T-helper 17 cell (primary cell): ENCODE data around the gene TPR. TPM values are rescaled to one million over a fixed set of nuclear protein-coding genes. Genes with fewer than 3 reads are reported as not detected.

ENCODE experiments used
- ATAC-seq: fragments of 150-1000 bp; cut with Tn5 transposase; 2 replicates; pipeline ENCODE4 v1.10.0; 2021; ENCODE audit warnings: mild to moderate bottlenecking, moderate library complexity
- DNase-seq, 3 donors: peaks; one replicate each; pipeline versions ENCODE4 v3.0.0 to v3.0.0-alpha.2; 2020 to 2021
- H3K9me3 ChIP-seq: one replicate; pipeline ENCODE4 v1.7.0; 2013; ENCODE audit warnings: low read length, mild to moderate bottlenecking; ENCODE audit not compliant: control insufficient read depth, poor library complexity, severe bottlenecking
- H3K27ac Mint-ChIP-seq: one replicate; pipeline ENCODE4 v1.8.0; 2022; ENCODE audit warnings: mild to moderate bottlenecking, moderate library complexity, mixed read lengths
- H3K27me3 Mint-ChIP-seq: one replicate; pipeline ENCODE4 v1.8.0; 2022; ENCODE audit warnings: mixed read lengths
- H3K36me3 Mint-ChIP-seq: one replicate; pipeline ENCODE4 v1.8.0; 2022; ENCODE audit warnings: low read depth, mixed read lengths
- H3K4me1 Mint-ChIP-seq: one replicate; pipeline ENCODE4 v1.8.0; 2022; ENCODE audit warnings: mild to moderate bottlenecking, mixed read lengths
- H3K4me3 Mint-ChIP-seq: one replicate; pipeline ENCODE4 v1.8.0; 2022; ENCODE audit warnings: mild to moderate bottlenecking, moderate library complexity, mixed read lengths
- total RNA-seq, 4 donors: library from RNA in 2 of 4; stranded (reverse) in 2 of 4; gene quantifications; one replicate each; pipeline ENCODE4 v1.2.3 and lab custom pipeline; 2022 to 2026

TPR gene
- total RNA-seq, 2 donors from 2014 or later, result 132 to 139 TPM

DNA sequence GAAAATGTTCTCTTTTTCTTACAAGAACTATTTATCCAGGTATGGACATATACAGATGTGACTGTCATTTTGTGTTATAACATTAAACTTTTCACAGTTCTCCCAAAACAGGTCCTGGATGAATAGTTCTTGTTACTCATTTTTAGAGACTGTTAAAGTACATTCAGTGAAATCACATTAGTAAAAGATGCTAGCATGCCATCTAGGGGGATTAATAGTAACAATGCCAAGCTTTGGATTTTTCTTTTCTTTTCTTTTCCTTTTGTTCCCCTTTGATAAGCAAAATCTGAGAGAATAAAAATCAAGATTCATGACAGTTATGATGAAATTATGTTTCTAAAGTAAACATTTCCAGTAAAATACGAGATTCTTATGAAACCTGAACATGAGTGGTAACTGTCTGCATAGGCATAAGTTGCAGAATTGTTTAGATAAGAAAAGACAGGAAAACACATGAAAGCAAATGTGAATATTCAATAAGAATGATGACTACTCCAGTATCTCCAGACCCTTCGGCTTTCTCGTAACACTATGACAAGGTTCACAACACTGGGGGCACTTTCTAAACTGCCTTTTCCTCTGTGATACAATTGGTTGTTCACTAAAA, 77.5 kb downstream of the TPR start:
- DNase-seq (no peak), ATAC-seq (no peak)
- Mint-ChIP-seq H3K36me3 (no peaks in the 10 kb centered on the region), H3K4me3 (no peak overlapping the region), H3K27ac (no peak overlapping the region), H3K4me1 (peaks cover under 1% of the 10 kb centered on the region), H3K27me3 (peaks cover 5% of the 10 kb centered on the region)
- no peaks in the 10 kb centered on the region for H3K9me3 ChIP-seq

DNA sequence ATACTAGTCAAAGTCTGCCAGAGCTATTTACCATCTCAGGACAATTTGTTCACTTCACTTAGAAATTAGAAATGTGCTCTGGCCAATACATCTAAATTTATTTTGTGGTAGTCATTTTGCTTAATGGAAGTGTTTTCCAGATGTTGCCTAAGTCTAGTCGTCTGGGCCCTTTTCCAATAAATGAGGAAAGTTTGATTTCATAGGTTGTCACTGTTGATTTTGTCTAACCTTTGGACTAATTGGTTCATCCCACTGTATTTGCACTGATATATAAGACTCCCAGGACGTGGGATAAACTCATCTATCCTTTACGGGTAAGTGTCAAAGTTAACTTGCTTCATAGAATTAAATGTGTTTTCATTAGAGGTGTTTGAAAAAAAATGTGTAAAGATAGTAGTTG, 79.1 kb downstream of the TPR start, which contains the start of gene PRG4:
PRG4 (plus strand) TSS at position 300 of the 400 bp plus-strand sequence.
- H3K9me3 ChIP-seq, result no peaks in the 10 kb centered on the region
- ATAC-seq, result no peak
- Mint-ChIP-seq H3K4me3 (no peak within 1 kb of the TSS), H3K27ac (no peak within 1 kb of the TSS), H3K27me3 (peaks cover 5% of the 10 kb centered on the region), H3K4me1 (no peaks in the 10 kb centered on the region), H3K36me3 (no peaks in the 10 kb centered on the region)
- no peak for DNase-seq

GRCh38 chr1:186292875-186293274, 82.2 kb downstream of the TPR start:
- ATAC-seq (no peak), DNase-seq (no peak)
- Mint-ChIP-seq H3K4me1 (peaks cover 11% of the 10 kb centered on the region), H3K27me3 (peaks cover 13% of the 10 kb centered on the region), H3K36me3 (no peaks in the 10 kb centered on the region), H3K4me3 (no peak overlapping the region), H3K27ac (no peak overlapping the region)
- H3K9me3 ChIP-seq, result no peaks in the 10 kb centered on the region

- ATAC-seq, result no peak
- DNase-seq, result no peak
- Mint-ChIP-seq H3K4me3 (no peak overlapping the region), H3K27ac (no peak overlapping the region), H3K36me3 (no peaks in the 10 kb centered on the region), H3K27me3 (peaks cover 20% of the 10 kb centered on the region), H3K4me1 (peaks cover 11% of the 10 kb centered on the region)
- H3K9me3 ChIP-seq, result no peaks in the 10 kb centered on the region
Measured at GRCh38 chr1:186291271-186291670, 83.8 kb downstream of the TPR start.

GRCh38 chr1:186289943-186290545, 85.0 kb downstream of the TPR start:
- Mint-ChIP-seq H3K4me1 (peaks cover 11% of the 10 kb centered on the region), H3K27ac (peak overlapping the region; percentile 39), H3K27me3 (peaks cover 20% of the 10 kb centered on the region), H3K36me3 (no peaks in the 10 kb centered on the region), H3K4me3 (no peak overlapping the region)
- no peak for ATAC-seq
- H3K9me3 ChIP-seq, result no peaks in the 10 kb centered on the region
- no peak for DNase-seq

- DNase-seq (no peak), ATAC-seq (no peak)
- Mint-ChIP-seq H3K27ac (no peak overlapping the region), H3K36me3 (peaks cover 2% of the 10 kb centered on the region), H3K27me3 (peaks cover 27% of the 10 kb centered on the region), H3K4me1 (peaks cover 14% of the 10 kb centered on the region), H3K4me3 (no peak overlapping the region)
- H3K9me3 ChIP-seq, result no peaks in the 10 kb centered on the region
Measured at GRCh38 chr1:186286615-186287315, 88.3 kb downstream of the TPR start.

- ATAC-seq, result no peak
- H3K9me3 ChIP-seq, result no peaks in the 10 kb centered on the region
- Mint-ChIP-seq H3K4me1 (peaks cover 6% of the 10 kb centered on the region), H3K27ac (no peak overlapping the region), H3K27me3 (peaks cover 20% of the 10 kb centered on the region), H3K36me3 (peaks cover 2% of the 10 kb centered on the region), H3K4me3 (no peak overlapping the region)
- DNase-seq, result no peak
Measured at GRCh38 chr1:186283374-186283773, 91.7 kb downstream of the TPR start.

GRCh38 chr1:186282466-186282865, 92.6 kb downstream of the TPR start:
- peaks cover 3% of the 10 kb centered on the region for H3K4me1 Mint-ChIP-seq
- ATAC-seq, result no peak
- no peak overlapping the region for H3K27ac Mint-ChIP-seq
- H3K27me3 Mint-ChIP-seq, result peaks cover 17% of the 10 kb centered on the region
- H3K36me3 Mint-ChIP-seq, result peaks cover 2% of the 10 kb centered on the region
- no peaks in the 10 kb centered on the region for H3K9me3 ChIP-seq
- DNase-seq, result no peak
- H3K4me3 Mint-ChIP-seq, result no peak overlapping the region

- H3K4me1 Mint-ChIP-seq, result no peaks in the 10 kb centered on the region
- no peak overlapping the region for H3K27ac Mint-ChIP-seq
- no peaks in the 10 kb centered on the region for H3K27me3 Mint-ChIP-seq
- ATAC-seq (no peak), DNase-seq (no peak)
- H3K4me3 Mint-ChIP-seq, result no peak overlapping the region
- H3K36me3 Mint-ChIP-seq, result no peaks in the 10 kb centered on the region
- H3K9me3 ChIP-seq, result no peaks in the 10 kb centered on the region
Measured at GRCh38 chr1:186275822-186276221, 99.2 kb downstream of the TPR start.

DNA sequence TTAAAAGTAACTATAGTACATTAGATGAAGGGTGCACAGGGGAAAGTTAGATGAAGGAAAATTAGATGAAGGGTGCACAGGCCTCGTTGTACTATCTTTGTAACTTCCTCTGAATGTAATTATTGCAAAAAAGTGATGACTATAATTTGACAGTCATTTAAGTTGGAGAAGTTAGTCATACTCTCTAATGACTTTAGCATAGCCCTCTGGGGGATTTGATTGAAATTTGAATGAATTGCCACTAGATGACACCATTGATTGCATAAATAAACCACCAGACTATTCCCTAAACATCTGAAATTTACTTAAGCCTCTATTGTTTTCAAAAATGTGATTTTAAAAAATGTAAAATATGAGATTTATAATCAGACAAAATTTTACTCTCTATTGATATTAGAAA, 102.6 kb downstream of the TPR start:
- ATAC-seq, result no peak
- no peak for DNase-seq
- Mint-ChIP-seq H3K4me3 (no peak overlapping the region), H3K27ac (no peak overlapping the region), H3K4me1 (no peaks in the 10 kb centered on the region), H3K27me3 (peaks cover 5% of the 10 kb centered on the region), H3K36me3 (peaks cover 3% of the 10 kb centered on the region)
- no peaks in the 10 kb centered on the region for H3K9me3 ChIP-seq

DNA sequence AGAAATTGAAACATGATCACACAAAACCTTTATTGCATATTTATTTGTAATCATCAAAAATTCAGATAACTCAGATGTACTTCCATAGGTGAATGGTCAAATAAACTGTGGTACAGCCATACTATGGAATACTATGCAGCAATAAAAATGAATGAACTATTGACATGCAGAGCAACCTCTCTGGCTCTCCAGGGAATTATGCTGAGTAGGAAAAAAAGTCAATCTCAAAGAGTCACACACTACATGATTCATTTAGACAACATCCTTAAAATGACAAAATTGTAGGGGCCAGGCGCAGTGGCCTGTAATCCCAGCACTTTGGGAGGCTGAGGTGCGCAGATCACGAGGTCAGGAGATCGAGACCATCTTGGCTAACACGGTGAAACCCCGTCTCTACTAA, 104.0 kb downstream of the TPR start:
- no peak for ATAC-seq
- DNase-seq, result no peak
- Mint-ChIP-seq H3K27ac (no peak overlapping the region), H3K36me3 (peaks cover 3% of the 10 kb centered on the region), H3K4me3 (no peak overlapping the region), H3K4me1 (no peaks in the 10 kb centered on the region), H3K27me3 (peaks cover 6% of the 10 kb centered on the region)
- no peaks in the 10 kb centered on the region for H3K9me3 ChIP-seq
